Adrenal gland (tissue), 12 donors: ENCODE measurements around the gene APP. TPM values are rescaled to one million over a fixed set of nuclear protein-coding genes. Genes with fewer than 3 reads are reported as not detected.
A peak's percentile ranks its signal among the peaks of the same experiment; 100 is the strongest.

ENCODE experiments used
- DNase-seq, 7 donors: peaks; one replicate each; pipeline ENCODE4 v3.0.0-alpha.2; 2019 to 2020
- H3K27ac ChIP-seq, 5 donors: fragments of 200-600 bp; sonication (generic) in 4 of 5; 1 replicate in 3 of 5; 2 replicates in 2 of 5; pipeline versions ENCODE4 v1.5.1 to v1.8.0; 2016 to 2020; ENCODE audit warnings: mild to moderate bottlenecking in 1 of 5
- H3K27me3 ChIP-seq: fragments of 200-600 bp; 2 replicates; pipeline ENCODE4 v1.8.0; 2021
- H3K36me3 ChIP-seq, 2 donors: fragments of 200-600 bp; replicated peaks in 1 of 2; 1 replicate in 1 of 2; 2 replicates in 1 of 2; pipeline versions ENCODE4 v1.5.1 to v1.8.0; 2018 to 2022
- H3K4me1 ChIP-seq, 2 donors: fragments of 200-600 bp; replicated peaks in 1 of 2; 1 replicate in 1 of 2; 2 replicates in 1 of 2; pipeline versions ENCODE4 v1.5.1 to v1.8.0; 2018 to 2021
- H3K4me3 ChIP-seq, 4 donors: fragments of 200-600 bp; sonication (generic) in 3 of 4; one replicate each; pipeline ENCODE4 v1.5.1; 2016 to 2018
- H3K9me3 ChIP-seq, 3 donors: fragments of 200-600 bp; sonication (generic) in 1 of 3; replicated peaks in 1 of 3; 1 replicate in 2 of 3; 2 replicates in 1 of 3; pipeline versions ENCODE4 v1.5.1 to v1.8.0; 2016 to 2021
- CTCF ChIP-seq, 6 experiments: fragments of 450-650 bp in 4 of 6; fragments of 200-600 bp in 2 of 6; sonication (generic) in 1 of 6; IDR thresholded peaks; 1 replicate in 5 of 6; 2 replicates in 1 of 6; pipeline versions ENCODE4 v1.5.1 to v1.8.0; 2016 to 2021; ENCODE audit warnings: antibody characterized with exemption in 6 of 6, mild to moderate bottlenecking in 2 of 6, moderate library complexity in 1 of 6
- POLR2A ChIP-seq, 2 donors: fragments of 450-650 bp; IDR thresholded peaks; one replicate each; pipeline ENCODE4 v1.6.1; 2017; ENCODE audit warnings: antibody characterized with exemption in 2 of 2, mild to moderate bottlenecking in 2 of 2, moderate library complexity in 1 of 2
- WGBS, 4 donors: extraction: QIAGEN DNeasy Blood & Tissue Kit in 2 of 4; methylation state at CpG; one replicate each; pipeline versions ENCODE4 v1.1.5 to v1.1.7; 2013 to 2017; 5-methylcytosine and 5-hydroxymethylcytosine counted together
- intact Hi-C, 2 donors: fragments of 100-400 bp; cut with DNase I; formaldehyde crosslinking; loops; one replicate each; pipeline versions ENCODE4 v1.14.1 to v1.15.0; 2022 to 2023
- polyA plus RNA-seq, 3 donors: library from polyadenylated mRNA; stranded (reverse); fragments of 200-250 nt in 2 of 3; fragments of 350-450 nt in 1 of 3; fragmentation: Illumina TruSeq in 1 of 3; extraction: RNeasy Lipid Tissue Mini Kit (QIAGEN cat#74804) in 1 of 3; gene quantifications; one replicate each; pipeline ENCODE4 v1.2.3, GENCODE V29; 2013 to 2014
- total RNA-seq, 9 donors: library from RNA; depleted of rRNA in 4 of 9; stranded (reverse); fragments of >200 nt in 4 of 9; fragments of 120-200 nt in 1 of 9; fragmentation: NEBNext Ultra II Directional in 1 of 9; extraction: Animal tissue kit (Norgen Biotek cat#: 25700) in 1 of 9; gene quantifications; one replicate each; pipeline versions ENCODE4 v1.1.0 to v1.2.4, GENCODE V29; 2013 to 2023
- donor health status: healthy with polysubstance abuse.
- donor health status: Bipolar disorder and iron deficiency.
- donor health status: DM: yes; HTN: yes; CAD: no.
- donor health status: DM: no; HTN: no; CAD: no.
- donor health status: DM: no; HTN: no; CAD: no.
- donor health status: DM: yes; HTN: yes; CAD: no.

Gene APP
- total and polyA plus RNA-seq, 12 donors, result 161 to 1,079 (median 710) TPM

- Histone ChIP-seq H3K36me3 (no peaks in the 10 kb centered on the region), H3K9me3 (no peaks in the 10 kb centered on the region), H3K4me3 (no peak overlapping the region), H3K4me1 (peaks cover 21 to 47% of the 10 kb centered on the region in 2 donors), H3K27ac (no peak overlapping the region), H3K27me3 (no peaks in the 10 kb centered on the region)
- no peak for DNase-seq
- intact Hi-C loops, result no loop called here
- WGBS, 4 donors, result 90 to 96% (median 95%) methylated on average over 9 of the region's 9 CpGs
- no peak for TF ChIP-seq POLR2A (IDR thresholded peaks at IDR 0.05)
Measured at GRCh38 chr21:26072666-26073615, 97.6 kb downstream of the APP start.

GRCh38 chr21:26070822-26071425, 99.6 kb downstream of the APP start:
- 2 to 11% (median 10%) methylated on average over 8 of the region's 8 CpGs for WGBS, 4 donors
- DNase-seq, result peak in 5 of 7 donors; percentile 32 to 66 (median 40)
- Histone ChIP-seq H3K9me3 (no peaks in the 10 kb centered on the region), H3K4me3 (peak overlapping the region in 1 of 4 donors; percentile 17), H3K36me3 (no peaks in the 10 kb centered on the region), H3K27ac (peak overlapping the region in 3 of 5 donors; percentile 8 to 44 (median 37)), H3K4me1 (peaks cover 21 to 54% of the 10 kb centered on the region in 2 donors), H3K27me3 (no peaks in the 10 kb centered on the region)
- no peak for TF ChIP-seq POLR2A (IDR thresholded peaks at IDR 0.05)
- no peak for TF ChIP-seq CTCF (IDR thresholded peaks at IDR 0.05)
- intact Hi-C loops, result no loop called here

GRCh38 chr21:26070121-26070520, 100.4 kb downstream of the APP start:
- Histone ChIP-seq H3K4me3 (no peak overlapping the region), H3K36me3 (no peaks in the 10 kb centered on the region), H3K9me3 (no peaks in the 10 kb centered on the region), H3K27ac (peak overlapping the region in 1 of 5 donors; percentile 37), H3K4me1 (peaks cover 21 to 54% of the 10 kb centered on the region in 2 donors), H3K27me3 (no peaks in the 10 kb centered on the region)
- TF ChIP-seq CTCF (IDR thresholded peaks at IDR 0.05), result no peak
- TF ChIP-seq POLR2A (IDR thresholded peaks at IDR 0.05), result no peak
- DNase-seq, result no peak
- WGBS, 4 donors, result 42 to 70% (median 53%) methylated on average over 2 of the region's 2 CpGs
- intact Hi-C loops, result no loop called here

GRCh38 chr21:26068776-26069175, 101.8 kb downstream of the APP start:
- H3K27ac ChIP-seq, result peak overlapping the region in 1 of 5 donors; percentile 5
- H3K4me3 ChIP-seq, result no peak overlapping the region
- peaks cover 21 to 54% of the 10 kb centered on the region in 2 donors for H3K4me1 ChIP-seq
- TF ChIP-seq POLR2A (IDR thresholded peaks at IDR 0.05) (no peak), CTCF (IDR thresholded peaks at IDR 0.05) (no peak)
- H3K36me3 ChIP-seq, result no peaks in the 10 kb centered on the region
- intact Hi-C loops, result no loop called here
- no peak for DNase-seq
- H3K9me3 ChIP-seq, result no peaks in the 10 kb centered on the region
- WGBS, 4 donors, result 57 to 84% (median 77%) methylated on average over 4 of the region's 4 CpGs
- no peaks in the 10 kb centered on the region for H3K27me3 ChIP-seq
